HEK293 (cell line): Measurements from ENCODE around the gene HHIPL1.

Source experiments
- BCL11B ChIP-seq: fragments of 450-650 bp; formaldehyde crosslinking; IDR thresholded peaks from 2 replicates; pipeline ENCODE4 v1.5.1; 2016; ENCODE audit warnings: low read depth, missing biosample characterization, missing genetic modification characterization
- IKZF3 ChIP-seq: fragments of 450-650 bp; IDR thresholded peaks from 2 replicates; pipeline ENCODE4 v1.5.0; 2018; ENCODE audit warnings: missing biosample characterization, mild to moderate bottlenecking, missing genetic modification characterization, moderate library complexity
- SP7 ChIP-seq: fragments of 450-650 bp; formaldehyde crosslinking; IDR thresholded peaks from 2 replicates; pipeline ENCODE4 v1.5.1; 2016; ENCODE audit warnings: missing biosample characterization, missing genetic modification characterization
- ZBTB10 ChIP-seq: fragments of 450-650 bp; formaldehyde crosslinking; IDR thresholded peaks from 2 replicates; pipeline ENCODE4 v1.5.1; 2016; ENCODE audit warnings: missing biosample characterization, missing genetic modification characterization
- ZBTB11 ChIP-seq: fragments of 450-650 bp; formaldehyde crosslinking; conservative IDR thresholded peaks from 2 replicates; pipeline ENCODE4 v1.5.1; 2016; ENCODE audit warnings: low read depth, missing biosample characterization, missing genetic modification characterization
- ZBTB8A ChIP-seq: fragments of 450-650 bp; formaldehyde crosslinking; IDR thresholded peaks from 2 replicates; pipeline ENCODE4 v1.5.1; 2016; ENCODE audit warnings: missing biosample characterization, missing genetic modification characterization
- ZFHX2 ChIP-seq: fragments of 450-650 bp; formaldehyde crosslinking; conservative IDR thresholded peaks from 2 replicates; pipeline ENCODE4 v1.5.1; 2016; ENCODE audit warnings: missing biosample characterization, missing genetic modification characterization
- ZNF155 ChIP-seq: fragments of 450-650 bp; formaldehyde crosslinking; IDR thresholded peaks from 2 replicates; pipeline ENCODE4 v1.5.1; 2016; ENCODE audit warnings: missing biosample characterization, missing genetic modification characterization
- ZNF157 ChIP-seq: fragments of 450-650 bp; formaldehyde crosslinking; IDR thresholded peaks from 2 replicates; pipeline ENCODE4 v1.5.1; 2016; ENCODE audit warnings: missing biosample characterization, missing genetic modification characterization
- ZNF16 ChIP-seq: fragments of 450-650 bp; formaldehyde crosslinking; IDR thresholded peaks from 2 replicates; pipeline ENCODE4 v1.5.1; 2016; ENCODE audit warnings: low read depth, missing biosample characterization, missing genetic modification characterization
- ZNF214 ChIP-seq: fragments of 450-650 bp; formaldehyde crosslinking; IDR thresholded peaks from 2 replicates; pipeline ENCODE4 v1.5.1; 2017; ENCODE audit warnings: missing biosample characterization, mild to moderate bottlenecking, missing genetic modification characterization, borderline replicate concordance
- ZNF248 ChIP-seq: fragments of 450-650 bp; formaldehyde crosslinking; IDR thresholded peaks from 2 replicates; pipeline ENCODE4 v1.5.1; 2017; ENCODE audit warnings: missing biosample characterization, missing genetic modification characterization
- ZNF416 ChIP-seq: fragments of 450-650 bp; formaldehyde crosslinking; IDR thresholded peaks from 2 replicates; pipeline ENCODE4 v1.5.1; 2016; ENCODE audit warnings: missing biosample characterization, missing genetic modification characterization
- ZNF510 ChIP-seq: fragments of 450-650 bp; formaldehyde crosslinking; IDR thresholded peaks from 2 replicates; pipeline ENCODE4 v1.5.1; 2018; ENCODE audit warnings: mild to moderate bottlenecking, missing genetic modification characterization, missing biosample characterization; ENCODE audit not compliant: insufficient replicate concordance
- ZNF548 ChIP-seq: fragments of 450-650 bp; formaldehyde crosslinking; IDR thresholded peaks from 2 replicates; pipeline ENCODE4 v1.5.1; 2016; ENCODE audit warnings: missing biosample characterization, missing genetic modification characterization
- ZNF580 ChIP-seq: fragments of 450-650 bp; formaldehyde crosslinking; IDR thresholded peaks from 2 replicates; pipeline ENCODE4 v1.5.1; 2016; ENCODE audit warnings: missing biosample characterization, missing genetic modification characterization
- ZNF600 ChIP-seq: fragments of 450-650 bp; formaldehyde crosslinking; IDR thresholded peaks from 2 replicates; pipeline ENCODE4 v1.5.1; 2016; ENCODE audit warnings: missing biosample characterization, missing genetic modification characterization
- ZNF747 ChIP-seq: fragments of 450-650 bp; formaldehyde crosslinking; IDR thresholded peaks from 2 replicates; pipeline ENCODE4 v1.5.1; 2016; ENCODE audit warnings: missing biosample characterization, missing genetic modification characterization
- ZNF776 ChIP-seq: fragments of 450-650 bp; formaldehyde crosslinking; IDR thresholded peaks from 2 replicates; pipeline ENCODE4 v1.5.0; 2017; ENCODE audit warnings: missing biosample characterization, missing genetic modification characterization, borderline replicate concordance
- ZNF843 ChIP-seq: fragments of 450-650 bp; formaldehyde crosslinking; IDR thresholded peaks from 2 replicates; pipeline ENCODE4 v1.5.1; 2016; ENCODE audit warnings: missing biosample characterization, missing genetic modification characterization
- TF ChIP-seq, protein P1 (sequence below): sonication (generic); formaldehyde crosslinking; IDR thresholded peaks from 2 replicates; pipeline ENCODE4 v1.8.1; 2022; ENCODE audit warnings: mild to moderate bottlenecking, moderate library complexity, missing genetic modification reagents
- TF ChIP-seq, protein P2 (sequence below): fragments of 450-650 bp; formaldehyde crosslinking; IDR thresholded peaks from 2 replicates; pipeline ENCODE4 v1.5.1; 2017; ENCODE audit warnings: missing biosample characterization, mild to moderate bottlenecking, missing genetic modification characterization, moderate library complexity
- TF ChIP-seq, protein P3 (sequence below): fragments of 450-650 bp; formaldehyde crosslinking; IDR thresholded peaks from 2 replicates; pipeline ENCODE4 v1.5.1; 2016; ENCODE audit warnings: missing biosample characterization, missing genetic modification characterization
- TF ChIP-seq, protein P4 (sequence below): fragments of 450-650 bp; formaldehyde crosslinking; IDR thresholded peaks from 2 replicates; pipeline ENCODE4 v1.5.1; 2016; ENCODE audit warnings: missing biosample characterization, missing genetic modification characterization

HHIPL1 gene

DNA sequence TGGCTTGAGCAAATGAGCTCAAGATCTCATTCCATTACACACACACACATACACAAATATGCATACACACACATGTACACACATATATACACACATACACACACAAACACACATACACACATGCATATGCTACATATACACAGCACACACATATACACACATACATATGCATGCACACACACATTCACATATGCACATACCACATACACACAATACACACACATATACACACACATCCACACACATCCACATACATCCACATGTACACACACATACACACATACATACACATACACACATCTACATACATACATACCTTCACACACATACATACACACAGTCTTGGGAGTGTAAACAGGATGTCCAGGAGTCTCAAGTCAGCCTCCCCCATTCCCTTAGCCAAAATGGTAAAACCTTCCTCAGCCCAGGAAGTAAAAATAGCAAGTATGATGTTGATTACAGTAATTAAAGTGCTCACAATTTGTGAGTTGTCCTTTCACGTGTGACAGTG lies 12.8 kb downstream of the HHIPL1 start (continued):
- TF ChIP-seq IKZF3 (no peak), ZNF776 (tag by site-specific recombination) (peak; percentile 10; the same call in 1 of the 2 replicates), ZNF16 (tag by site-specific recombination) (no peak), ZNF155 (tag by site-specific recombination) (no peak), ZBTB10 (0 out of 2 replicates have a peak, but pooled peaks have one; percentile 23), ZBTB8A (tag by site-specific recombination) (no peak), ZNF510 (no peak), ZNF157 (0 out of 2 replicates have a peak, but pooled peaks have one; percentile 32), ZFHX2 (tag by site-specific recombination) (no peak), ZNF843 (no peak), ZBTB11 (tag by site-specific recombination) (no peak), ZNF416 (tag by site-specific recombination) (no peak), ZNF248 (no peak), ZNF548 (no peak), BCL11B (tag by site-specific recombination) (no peak), ZNF214 (no peak), SP7 (tag by site-specific recombination) (no peak), ZNF580 (tag by site-specific recombination) (no peak), ZNF600 (no peak), ZNF747 (no peak)
- TF ChIP-seq, protein P1, sequence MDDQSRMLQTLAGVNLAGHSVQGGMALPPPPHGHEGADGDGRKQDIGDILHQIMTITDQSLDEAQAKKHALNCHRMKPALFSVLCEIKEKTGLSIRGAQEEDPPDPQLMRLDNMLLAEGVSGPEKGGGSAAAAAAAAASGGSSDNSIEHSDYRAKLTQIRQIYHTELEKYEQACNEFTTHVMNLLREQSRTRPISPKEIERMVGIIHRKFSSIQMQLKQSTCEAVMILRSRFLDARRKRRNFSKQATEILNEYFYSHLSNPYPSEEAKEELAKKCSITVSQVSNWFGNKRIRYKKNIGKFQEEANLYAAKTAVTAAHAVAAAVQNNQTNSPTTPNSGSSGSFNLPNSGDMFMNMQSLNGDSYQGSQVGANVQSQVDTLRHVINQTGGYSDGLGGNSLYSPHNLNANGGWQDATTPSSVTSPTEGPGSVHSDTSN (CRISPR knock-in tag) = no peak
- TF ChIP-seq, protein P2, sequence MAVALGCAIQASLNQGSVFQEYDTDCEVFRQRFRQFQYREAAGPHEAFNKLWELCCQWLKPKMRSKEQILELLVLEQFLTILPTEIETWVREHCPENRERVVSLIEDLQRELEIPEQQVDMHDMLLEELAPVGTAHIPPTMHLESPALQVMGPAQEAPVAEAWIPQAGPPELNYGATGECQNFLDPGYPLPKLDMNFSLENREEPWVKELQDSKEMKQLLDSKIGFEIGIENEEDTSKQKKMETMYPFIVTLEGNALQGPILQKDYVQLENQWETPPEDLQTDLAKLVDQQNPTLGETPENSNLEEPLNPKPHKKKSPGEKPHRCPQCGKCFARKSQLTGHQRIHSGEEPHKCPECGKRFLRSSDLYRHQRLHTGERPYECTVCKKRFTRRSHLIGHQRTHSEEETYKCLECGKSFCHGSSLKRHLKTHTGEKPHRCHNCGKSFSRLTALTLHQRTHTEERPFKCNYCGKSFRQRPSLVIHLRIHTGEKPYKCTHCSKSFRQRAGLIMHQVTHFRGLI (tag by site-specific recombination) = no peak
- TF ChIP-seq, protein P3, sequence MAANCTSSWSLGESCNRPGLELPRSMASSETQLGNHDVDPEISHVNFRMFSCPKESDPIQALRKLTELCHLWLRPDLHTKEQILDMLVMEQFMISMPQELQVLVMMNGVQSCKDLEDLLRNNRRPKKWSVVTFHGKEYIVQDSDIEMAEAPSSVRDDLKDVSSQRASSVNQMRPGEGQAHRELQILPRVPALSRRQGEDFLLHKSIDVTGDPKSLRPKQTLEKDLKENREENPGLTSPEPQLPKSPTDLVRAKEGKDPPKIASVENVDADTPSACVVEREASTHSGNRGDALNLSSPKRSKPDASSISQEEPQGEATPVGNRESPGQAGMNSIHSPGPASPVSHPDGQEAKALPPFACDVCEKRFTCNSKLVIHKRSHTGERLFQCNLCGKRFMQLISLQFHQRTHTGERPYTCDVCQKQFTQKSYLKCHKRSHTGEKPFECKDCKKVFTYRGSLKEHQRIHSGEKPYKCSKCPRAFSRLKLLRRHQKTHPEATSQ (tag by site-specific recombination) = no peak
- TF ChIP-seq, protein P4, sequence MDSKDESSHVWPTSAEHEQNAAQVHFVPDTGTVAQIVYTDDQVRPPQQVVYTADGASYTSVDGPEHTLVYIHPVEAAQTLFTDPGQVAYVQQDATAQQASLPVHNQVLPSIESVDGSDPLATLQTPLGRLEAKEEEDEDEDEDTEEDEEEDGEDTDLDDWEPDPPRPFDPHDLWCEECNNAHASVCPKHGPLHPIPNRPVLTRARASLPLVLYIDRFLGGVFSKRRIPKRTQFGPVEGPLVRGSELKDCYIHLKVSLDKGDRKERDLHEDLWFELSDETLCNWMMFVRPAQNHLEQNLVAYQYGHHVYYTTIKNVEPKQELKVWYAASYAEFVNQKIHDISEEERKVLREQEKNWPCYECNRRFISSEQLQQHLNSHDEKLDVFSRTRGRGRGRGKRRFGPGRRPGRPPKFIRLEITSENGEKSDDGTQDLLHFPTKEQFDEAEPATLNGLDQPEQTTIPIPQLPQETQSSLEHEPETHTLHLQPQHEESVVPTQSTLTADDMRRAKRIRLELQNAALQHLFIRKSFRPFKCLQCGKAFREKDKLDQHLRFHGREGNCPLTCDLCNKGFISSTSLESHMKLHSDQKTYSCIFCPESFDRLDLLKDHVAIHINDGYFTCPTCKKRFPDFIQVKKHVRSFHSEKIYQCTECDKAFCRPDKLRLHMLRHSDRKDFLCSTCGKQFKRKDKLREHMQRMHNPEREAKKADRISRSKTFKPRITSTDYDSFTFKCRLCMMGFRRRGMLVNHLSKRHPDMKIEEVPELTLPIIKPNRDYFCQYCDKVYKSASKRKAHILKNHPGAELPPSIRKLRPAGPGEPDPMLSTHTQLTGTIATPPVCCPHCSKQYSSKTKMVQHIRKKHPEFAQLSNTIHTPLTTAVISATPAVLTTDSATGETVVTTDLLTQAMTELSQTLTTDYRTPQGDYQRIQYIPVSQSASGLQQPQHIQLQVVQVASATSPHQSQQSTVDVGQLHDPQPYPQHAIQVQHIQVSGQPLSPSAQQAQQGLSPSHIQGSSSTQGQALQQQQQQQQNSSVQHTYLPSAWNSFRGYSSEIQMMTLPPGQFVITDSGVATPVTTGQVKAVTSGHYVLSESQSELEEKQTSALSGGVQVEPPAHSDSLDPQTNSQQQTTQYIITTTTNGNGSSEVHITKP (tag by site-specific recombination) = peak; percentile 93
